PC-3 (cell line): ENCODE measurements around the gene UCHL1. TPM values are rescaled to one million over a fixed set of nuclear protein-coding genes. Genes with fewer than 3 reads are reported as not detected.

Experiments
- ATAC-seq: fragments of 200-7000 bp; cut with Tn5 transposase; 2 replicates; pipeline ENCODE4 v1.9.1; 2020; ENCODE audit warnings: mild to moderate bottlenecking, moderate library complexity
- BruUV-seq: library from RNA; stranded (reverse); fragments of 400-500 nt; replicated peaks from 2 replicates; lab custom pipeline; 2021; lab: Mats Ljungman, UMichigan
- CTCF ChIA-PET: fragments of 300-600 bp; sonication (Branson Sonifier 250); formaldehyde crosslinking; loops from one replicate; lab custom pipeline; 2022; ENCODE audit warnings: antibody characterized with exemption; lab: Charles Lee
- POLR2A ChIA-PET: fragments of 300-600 bp; sonication (Branson Sonifier 250); formaldehyde crosslinking; loops from one replicate; lab custom pipeline; 2022; ENCODE audit warnings: antibody characterized with exemption; ENCODE audit not compliant: unreplicated experiment; lab: Charles Lee
- DNase-seq: peaks from one replicate; pipeline ENCODE4 v3.0.0-alpha.2; 2015
- H2AFZ ChIP-seq: fragments of 300-600 bp; sonication (generic); 2 replicates; pipeline ENCODE4 v1.6.0; 2016; ENCODE audit warnings: antibody characterized with exemption, low read length
- H3F3A ChIP-seq: fragments of 300-600 bp; sonication (generic); one replicate; pipeline ENCODE4 v1.6.0; 2017; ENCODE audit warnings: antibody characterized with exemption, low read length, control low read depth, mild to moderate bottlenecking; ENCODE audit not compliant: unreplicated experiment
- H3K27ac ChIP-seq: fragments of 300-600 bp; sonication (generic); 2 replicates; pipeline ENCODE4 v1.5.1; 2016; ENCODE audit warnings: mild to moderate bottlenecking, low read length
- H3K27me3 ChIP-seq: fragments of 300-600 bp; sonication (generic); 2 replicates; pipeline ENCODE4 v1.6.1; 2016; ENCODE audit warnings: low read length, mixed read lengths
- H3K36me3 ChIP-seq: fragments of 300-600 bp; sonication (generic); 2 replicates; pipeline ENCODE4 v1.6.1; 2016; ENCODE audit warnings: low read depth, mixed run types, low read length, mixed read lengths
- H3K4me1 ChIP-seq: fragments of 300-600 bp; sonication (generic); 2 replicates; pipeline ENCODE4 v1.5.1; 2016; ENCODE audit warnings: low read length; ENCODE audit not compliant: insufficient read depth
- H3K4me2 ChIP-seq: fragments of 300-600 bp; sonication (generic); 2 replicates; pipeline ENCODE4 v1.6.0; 2016; ENCODE audit warnings: low read length
- H3K4me3 ChIP-seq: fragments of 300-600 bp; sonication (generic); 2 replicates; pipeline ENCODE4 v1.5.1; 2016; ENCODE audit warnings: mild to moderate bottlenecking, low read length, mixed read lengths
- H3K79me2 ChIP-seq: fragments of 300-600 bp; sonication (generic); 2 replicates; pipeline ENCODE4 v1.6.1; 2017; ENCODE audit warnings: low read length, mixed read lengths
- H3K9ac ChIP-seq: fragments of 300-600 bp; sonication (generic); 2 replicates; pipeline ENCODE4 v1.6.0; 2016; ENCODE audit warnings: mild to moderate bottlenecking, low read length
- H3K9me2 ChIP-seq: fragments of 300-600 bp; sonication (generic); replicated peaks from 2 replicates; pipeline ENCODE4 v1.6.1; 2016; ENCODE audit warnings: mixed run types, low read length, mixed read lengths
- H3K9me3 ChIP-seq: fragments of 300-600 bp; sonication (generic); 2 replicates; pipeline ENCODE4 v1.6.1; 2016; ENCODE audit warnings: low read length, mixed read lengths
- H4K20me1 ChIP-seq: fragments of 300-600 bp; sonication (generic); 2 replicates; pipeline ENCODE4 v1.6.1; 2016; ENCODE audit warnings: low read length, mixed read lengths
- CTCF ChIP-seq: fragments of 300-600 bp; sonication (generic); conservative IDR thresholded peaks from 2 replicates; pipeline ENCODE4 v1.5.1; 2017; ENCODE audit warnings: antibody characterized with exemption, low read depth, mild to moderate bottlenecking, low read length
- EZH2 ChIP-seq: fragments of 300-600 bp; sonication (generic); IDR thresholded peaks from one replicate; pipeline ENCODE4 v1.6.1; 2017; ENCODE audit warnings: antibody characterized with exemption, mild to moderate bottlenecking, low read length; ENCODE audit not compliant: unreplicated experiment
- EZH2phosphoT487 ChIP-seq: fragments of 300-600 bp; sonication (generic); IDR thresholded peaks from 2 replicates; pipeline ENCODE4 v1.6.1; 2018; ENCODE audit warnings: mild to moderate bottlenecking, antibody characterized with exemption, low read length, borderline replicate concordance
- intact Hi-C: fragments of 100-400 bp; cut with micrococcal nuclease; formaldehyde crosslinking; loops from 2 replicates; pipeline ENCODE4 v1.9.0; 2023
- total RNA-seq: library from RNA; depleted of rRNA; stranded (reverse); fragments of >200 nt; gene quantifications from 2 replicates; pipeline ENCODE4 v1.2.3, GENCODE V29; 2014

Gene UCHL1
- total RNA-seq, 1 experiment from 2014 or later, result 1.8 TPM

- BruUV-seq, result no TSS peak
- POLR2A ChIA-PET, result no interaction called here
- peak; percentile 72 for DNase-seq
These were observed 44.0 kb upstream of the UCHL1 start for GRCh38 chr4:41212616-41213203.

GRCh38 chr4:41213625-41214135 lies 43.0 kb upstream of the UCHL1 start:
- peak; percentile 4 for ATAC-seq
- peak overlapping the region; percentile 87 for H3K4me2 ChIP-seq
- peak overlapping the region; percentile 76 for H2AFZ ChIP-seq
- CTCF ChIA-PET, result interaction anchor here (0.6 to 1.0 kb wide), 9 partner anchors 35 to 347 kb away, joined by 3 to 8 read pairs (median 5); no protein-coding TSS in a partner anchor
- no peaks in the 10 kb centered on the region for H3K36me3 ChIP-seq
- no peaks in the 10 kb centered on the region for H3K9me3 ChIP-seq
- DNase-seq, result no peak
- H3K4me1 ChIP-seq, result peaks cover 26% of the 10 kb centered on the region
- intact Hi-C loops, result loop anchor here (1.0 to 5.0 kb wide), 5 partner anchors 36 to 461 kb away; no protein-coding TSS in a partner anchor
- POLR2A ChIA-PET, result no interaction called here
- no TSS peak for BruUV-seq
- no peaks in the 10 kb centered on the region for H3K27me3 ChIP-seq
- H3F3A ChIP-seq, result no peaks in the 10 kb centered on the region
- peak overlapping the region; percentile 99 for H3K4me3 ChIP-seq
- H3K27ac ChIP-seq, result 0 out of 2 replicates have a peak overlapping the region, but pooled peaks have one; percentile 18
- H3K9ac ChIP-seq, result peak overlapping the region; percentile 77
- no peak for TF ChIP-seq CTCF
- no peak for TF ChIP-seq EZH2phosphoT487
- no peak for TF ChIP-seq EZH2
- peaks cover 5% of the 10 kb centered on the region; the same call in 1 of the 2 replicates for H4K20me1 ChIP-seq
- H3K9me2 ChIP-seq, result no peaks in the 10 kb centered on the region
- peaks cover 55% of the 10 kb centered on the region for H3K79me2 ChIP-seq

More at GRCh38 chr4:41212616-41213203, 44.0 kb upstream of the UCHL1 start:
- no peaks in the 10 kb centered on the region for H3K27me3 ChIP-seq
- H3F3A ChIP-seq, result no peaks in the 10 kb centered on the region
- H3K4me2 ChIP-seq, result peak overlapping the region; percentile 87
- peak; percentile 18; the same call in 1 of the 2 replicates for ATAC-seq
- peak; percentile 81 for TF ChIP-seq CTCF
- no peak for TF ChIP-seq EZH2
- peak overlapping the region; percentile 77 for H3K9ac ChIP-seq
- intact Hi-C loops, result loop anchor here (1.0 to 5.0 kb wide), 6 partner anchors 35 to 460 kb away; no protein-coding TSS in a partner anchor
- H3K79me2 ChIP-seq, result peaks cover 65% of the 10 kb centered on the region
- H2AFZ ChIP-seq, result peak overlapping the region; percentile 76
- CTCF ChIA-PET, result no interaction called here
- H3K27ac ChIP-seq, result no peak overlapping the region
- peaks cover 5% of the 10 kb centered on the region; the same call in 1 of the 2 replicates for H4K20me1 ChIP-seq
- peak overlapping the region; percentile 99 for H3K4me3 ChIP-seq
- H3K36me3 ChIP-seq, result no peaks in the 10 kb centered on the region
- H3K9me3 ChIP-seq, result no peaks in the 10 kb centered on the region
- peaks cover 26% of the 10 kb centered on the region for H3K4me1 ChIP-seq
- H3K9me2 ChIP-seq, result no peaks in the 10 kb centered on the region
